ENCODE results near the gene KNL1.

DNA sequence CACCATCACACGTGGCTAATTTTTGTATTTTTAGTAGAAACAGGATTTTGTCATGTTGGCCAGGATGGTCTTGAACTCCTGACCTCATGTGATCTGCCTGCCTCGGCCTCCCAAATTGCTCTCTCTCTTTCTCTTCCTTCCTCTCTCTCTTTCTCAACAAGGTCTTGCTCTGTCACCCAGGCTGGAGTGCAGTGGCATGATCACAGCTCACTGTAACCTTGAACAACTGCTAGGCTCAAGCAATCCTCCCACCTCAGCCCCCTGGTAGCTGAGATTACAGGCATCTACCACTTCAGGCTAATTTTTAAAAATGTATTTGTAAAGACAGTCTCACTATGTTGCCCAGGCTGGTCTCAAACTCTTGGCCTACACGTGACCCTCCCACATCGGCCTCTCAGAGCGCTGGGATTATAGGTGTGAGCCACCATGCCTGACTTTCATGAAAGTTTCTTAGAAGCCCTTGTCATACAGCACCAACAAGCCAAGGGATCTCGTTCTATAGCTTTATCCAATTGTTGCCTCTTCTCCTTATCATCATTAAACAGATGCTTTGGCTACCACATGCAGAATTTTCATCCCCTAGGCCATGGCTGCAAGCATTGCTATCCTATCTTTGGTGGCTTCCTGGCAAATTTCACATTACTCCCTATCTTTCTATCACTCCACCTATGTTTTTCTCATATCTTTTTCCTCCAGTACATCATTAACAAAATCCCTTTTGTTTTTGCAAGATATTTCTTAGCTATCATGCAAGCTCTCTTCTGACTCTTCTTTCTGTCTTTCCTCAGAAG, 34.9 kb upstream of the KNL1 start:
- TF ChIP-seq, protein P1, sequence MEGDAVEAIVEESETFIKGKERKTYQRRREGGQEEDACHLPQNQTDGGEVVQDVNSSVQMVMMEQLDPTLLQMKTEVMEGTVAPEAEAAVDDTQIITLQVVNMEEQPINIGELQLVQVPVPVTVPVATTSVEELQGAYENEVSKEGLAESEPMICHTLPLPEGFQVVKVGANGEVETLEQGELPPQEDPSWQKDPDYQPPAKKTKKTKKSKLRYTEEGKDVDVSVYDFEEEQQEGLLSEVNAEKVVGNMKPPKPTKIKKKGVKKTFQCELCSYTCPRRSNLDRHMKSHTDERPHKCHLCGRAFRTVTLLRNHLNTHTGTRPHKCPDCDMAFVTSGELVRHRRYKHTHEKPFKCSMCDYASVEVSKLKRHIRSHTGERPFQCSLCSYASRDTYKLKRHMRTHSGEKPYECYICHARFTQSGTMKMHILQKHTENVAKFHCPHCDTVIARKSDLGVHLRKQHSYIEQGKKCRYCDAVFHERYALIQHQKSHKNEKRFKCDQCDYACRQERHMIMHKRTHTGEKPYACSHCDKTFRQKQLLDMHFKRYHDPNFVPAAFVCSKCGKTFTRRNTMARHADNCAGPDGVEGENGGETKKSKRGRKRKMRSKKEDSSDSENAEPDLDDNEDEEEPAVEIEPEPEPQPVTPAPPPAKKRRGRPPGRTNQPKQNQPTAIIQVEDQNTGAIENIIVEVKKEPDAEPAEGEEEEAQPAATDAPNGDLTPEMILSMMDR (IDR thresholded peaks at IDR 0.05), result no peak
- no peak for TF ChIP-seq ZFX (IDR thresholded peaks at IDR 0.05; ENCODE audit: borderline replicate concordance)
